IPS-NIHi7 (cell line): Measurements from ENCODE around the gene DENND1A.
"Not testable (repeated sequence)": the region's sequence is repeated elsewhere in the genome, so short reads cannot be mapped to it uniquely, and the experiment has no call there.

ENCODE experiments used
- DNase-seq: peaks from one replicate; pipeline ENCODE4 v3.0.0; 2012; ENCODE audit warnings: mixed read lengths; ENCODE audit errors: extremely low spot score

The DENND1A gene

DNA sequence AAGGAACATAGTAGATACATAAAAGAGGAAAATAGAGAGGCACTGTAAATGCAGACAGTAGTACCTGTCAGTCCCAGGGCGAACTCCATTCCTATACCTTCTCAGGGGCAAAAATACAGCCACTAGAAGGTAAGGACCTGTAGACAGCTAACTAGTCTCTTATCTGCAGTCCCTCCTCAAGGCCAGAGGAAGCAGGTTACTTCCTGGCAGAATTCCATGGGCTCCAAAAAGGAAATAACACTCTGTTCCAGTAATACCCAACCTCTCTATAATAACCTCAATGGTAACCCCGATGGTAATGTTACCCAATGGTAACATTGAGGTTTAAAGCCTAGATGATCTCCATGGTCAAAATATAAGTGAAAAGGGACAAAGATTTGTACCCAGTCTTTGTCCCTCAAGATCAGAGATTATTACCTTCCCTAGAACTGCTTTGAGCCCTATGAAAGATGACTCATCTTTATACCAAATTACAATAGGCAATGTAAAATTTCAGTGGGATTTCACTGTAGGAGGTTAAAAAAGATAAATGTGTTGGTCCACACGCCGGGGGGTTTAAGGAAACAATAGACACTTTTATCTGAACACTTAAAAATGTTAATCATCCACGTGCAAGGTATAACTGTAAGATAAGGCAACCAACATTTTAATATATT is 113.0 kb downstream of the DENND1A start:
- DNase-seq: no peak

GRCh38 chr9:123815856-123816255 is 114.1 kb downstream of the DENND1A start:
- not testable (repeated sequence) for DNase-seq

DNA sequence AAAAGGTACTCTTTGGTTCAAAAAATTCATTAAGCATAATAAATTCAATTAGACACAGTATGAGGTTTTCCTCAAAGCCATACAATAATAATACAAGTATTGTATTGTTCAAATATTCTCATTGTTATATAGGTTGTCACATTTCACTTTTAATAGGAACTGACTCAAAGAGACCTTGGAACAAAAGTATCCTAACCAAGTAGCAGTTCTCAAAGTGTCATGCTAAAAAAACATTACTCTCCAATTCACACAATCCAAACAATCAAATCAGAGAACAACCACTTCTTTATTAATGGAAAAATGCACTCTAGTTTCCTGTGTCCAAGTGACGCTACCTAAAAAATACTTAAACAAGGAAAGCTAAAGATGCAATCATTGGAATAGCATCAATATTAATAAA is 115.4 kb downstream of the DENND1A start:
- DNase-seq: no peak

GRCh38 chr9:123812984-123813383 is 116.9 kb downstream of the DENND1A start:
- DNase-seq: no peak

GRCh38 chr9:123807251-123807650 is 122.7 kb downstream of the DENND1A start:
- no peak for DNase-seq

GRCh38 chr9:123806829-123807228 is 123.1 kb downstream of the DENND1A start:
- DNase-seq: no peak

DNA sequence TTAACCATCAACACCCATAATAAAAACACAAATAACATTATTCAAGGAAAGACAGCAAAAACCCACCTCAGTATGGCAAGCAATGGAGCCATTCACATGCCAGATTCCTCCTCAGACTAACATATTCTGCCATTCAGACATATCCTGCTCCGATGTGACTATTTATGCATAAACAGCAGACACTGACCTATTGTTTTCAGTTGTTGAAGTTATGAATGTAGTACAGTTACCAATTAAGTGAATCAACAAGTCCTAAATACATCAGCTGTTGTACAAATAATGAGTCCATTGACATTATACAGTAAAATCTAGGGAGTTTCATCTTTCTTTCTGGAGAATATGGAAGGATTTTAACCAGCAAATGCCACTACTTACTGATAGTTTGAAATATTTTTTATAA is 131.7 kb downstream of the DENND1A start:
- DNase-seq: no peak

DNA sequence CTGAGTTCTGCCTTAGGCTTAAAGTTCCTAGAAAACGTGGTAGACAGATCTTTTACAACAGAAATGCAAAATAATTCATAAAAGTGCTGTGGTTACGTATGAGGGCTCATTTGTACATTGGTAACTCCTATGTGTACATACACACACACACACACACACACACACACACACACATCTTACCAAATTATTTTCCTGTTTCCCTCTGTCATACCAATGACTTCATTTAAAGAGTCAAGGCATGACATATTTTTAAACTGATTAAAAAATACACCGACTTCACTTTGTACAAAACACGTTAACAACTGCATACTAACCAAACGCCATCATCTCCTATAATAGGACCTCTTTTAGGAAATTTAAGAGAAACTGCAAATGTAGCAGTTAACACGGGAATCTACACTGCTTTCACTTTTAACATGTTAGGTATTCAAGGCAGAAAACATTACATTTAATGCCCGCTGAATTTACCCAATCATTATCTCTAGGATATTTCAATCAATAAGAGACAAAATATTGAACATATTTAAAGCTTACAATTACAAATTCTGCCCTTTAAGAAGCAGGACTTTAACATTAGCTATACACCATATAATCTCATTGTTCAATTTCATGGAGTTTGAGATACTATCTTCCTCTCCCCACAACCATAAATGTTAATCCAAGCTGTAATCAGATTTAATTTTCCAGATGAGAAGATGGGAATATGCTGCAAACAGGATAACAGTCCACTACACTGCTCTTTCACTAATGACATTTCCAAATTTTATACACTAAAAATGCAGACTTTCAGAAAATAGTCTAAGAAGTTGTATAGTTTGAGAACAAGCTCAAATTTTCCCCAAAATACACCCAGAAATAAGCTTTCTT is 133.1 kb downstream of the DENND1A start:
- DNase-seq: no peak

GRCh38 chr9:123796094-123796493 is 133.8 kb downstream of the DENND1A start:
- DNase-seq: no peak

DNA sequence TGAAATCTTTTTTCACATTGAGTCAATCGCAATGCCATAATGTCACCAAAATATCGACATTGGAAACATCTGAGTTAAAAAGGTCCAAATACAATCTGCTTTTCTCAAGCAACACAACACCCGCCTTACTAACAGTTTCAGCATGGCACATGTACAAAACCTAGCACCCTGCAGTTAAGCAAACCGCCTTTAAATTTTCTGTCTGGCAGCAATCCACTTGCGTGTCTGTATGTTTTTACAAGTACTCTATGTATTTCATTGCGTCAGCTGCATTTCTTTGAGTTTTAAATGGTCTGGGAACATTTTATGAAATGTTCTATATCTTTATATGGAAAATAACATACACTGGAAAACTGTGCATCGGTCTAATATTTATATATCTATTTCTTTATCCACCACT is 134.6 kb downstream of the DENND1A start:
- no peak for DNase-seq

DNA sequence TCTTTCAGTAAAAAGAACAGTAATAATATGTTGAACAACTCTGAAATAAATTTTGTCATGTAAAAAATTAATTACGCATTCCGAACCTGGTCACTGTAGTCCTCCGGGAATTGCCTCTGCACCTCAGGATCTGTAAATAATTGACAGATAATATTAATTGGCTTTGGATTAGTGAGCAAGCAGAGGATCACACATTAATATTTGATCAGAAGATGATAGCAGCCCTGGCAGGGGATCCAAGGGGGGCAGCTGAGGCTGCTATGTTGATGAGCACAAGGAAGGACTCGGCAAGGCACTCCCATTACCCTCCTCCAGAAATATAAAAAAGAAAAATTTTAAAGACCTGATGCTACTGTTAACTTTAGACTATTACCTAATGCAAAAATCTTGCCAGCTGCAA is 137.4 kb downstream of the DENND1A start:
- DNase-seq: no peak

- no peak for DNase-seq
These were observed 140.2 kb downstream of the DENND1A start for GRCh38 chr9:123789554-123790292.

- DNase-seq: no peak
These were observed 142.5 kb downstream of the DENND1A start for GRCh38 chr9:123787416-123787815.

GRCh38 chr9:123784518-123784917 is 145.4 kb downstream of the DENND1A start:
- DNase-seq: no peak

DNA sequence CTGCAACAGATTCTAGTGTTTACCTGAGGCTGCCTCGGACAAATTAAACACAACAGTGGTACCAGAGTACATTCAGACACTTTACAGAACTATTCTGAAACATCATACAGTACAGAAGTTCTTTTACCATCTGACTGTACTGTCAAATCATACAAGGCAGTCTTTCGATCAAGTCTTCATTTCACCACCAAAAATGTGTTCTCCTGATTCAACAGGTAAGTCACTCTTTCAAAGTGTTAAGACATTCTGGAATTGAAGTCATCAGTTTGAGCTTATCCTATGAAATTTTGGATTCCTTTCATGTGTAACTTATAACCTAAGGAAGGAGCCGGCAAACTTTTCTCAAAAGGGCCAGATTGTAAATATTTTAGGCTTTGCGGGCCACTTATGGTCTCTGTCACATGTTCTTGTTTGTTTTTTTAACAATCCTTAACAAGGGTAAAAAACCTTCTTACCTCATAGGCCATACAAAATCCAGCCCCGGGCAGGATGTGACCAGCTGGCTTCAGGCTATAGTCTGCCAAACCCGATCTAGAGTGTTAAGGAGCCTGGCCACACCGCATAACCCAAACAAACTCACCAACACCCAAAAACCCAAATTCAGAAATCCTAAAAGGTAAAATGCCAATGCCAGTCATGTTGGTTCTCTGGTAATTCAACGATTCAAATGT is 151.6 kb downstream of the DENND1A start:
- DNase-seq: no peak

DNA sequence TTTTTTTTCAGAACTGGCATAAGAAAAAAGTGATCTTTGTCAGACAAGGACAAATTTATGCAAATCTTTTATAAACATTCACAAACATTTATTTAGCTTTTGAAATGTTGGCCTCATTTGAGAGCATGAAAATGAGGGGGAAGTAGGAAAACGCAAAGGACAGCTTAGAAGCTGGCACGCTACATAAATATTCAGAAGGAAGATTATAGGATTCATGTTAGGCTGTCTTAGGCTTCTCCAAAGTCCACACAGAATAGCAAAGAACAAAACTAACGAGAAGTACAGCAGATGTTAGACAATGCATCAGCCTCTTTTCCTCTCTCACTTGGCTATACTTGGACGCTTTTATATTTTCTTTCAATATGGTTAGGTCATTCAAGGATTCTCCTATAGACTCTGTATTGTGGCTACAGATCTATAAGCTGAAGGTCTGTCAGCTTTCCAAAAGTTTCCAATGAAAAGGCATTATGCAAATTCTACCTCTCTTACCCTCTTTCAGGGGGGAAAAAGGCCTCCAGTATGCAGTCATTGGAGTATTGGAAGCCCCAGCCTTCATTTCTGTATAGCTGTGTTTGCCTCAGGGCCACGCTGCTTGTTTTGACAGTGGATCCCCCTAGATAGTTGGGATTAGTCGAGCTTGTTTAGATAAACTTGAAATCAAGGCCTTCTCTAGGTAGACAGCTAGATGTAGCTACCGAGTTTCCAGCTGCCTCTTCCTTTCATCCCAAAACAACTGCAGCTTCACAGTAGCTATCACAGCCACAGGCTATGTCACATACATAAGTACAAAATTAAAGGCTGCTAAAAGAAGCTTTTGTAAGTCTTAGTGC is 153.0 kb downstream of the DENND1A start:
- no peak for DNase-seq

- DNase-seq: no peak
These were observed 154.3 kb downstream of the DENND1A start for GRCh38 chr9:123775289-123776284.

DNA sequence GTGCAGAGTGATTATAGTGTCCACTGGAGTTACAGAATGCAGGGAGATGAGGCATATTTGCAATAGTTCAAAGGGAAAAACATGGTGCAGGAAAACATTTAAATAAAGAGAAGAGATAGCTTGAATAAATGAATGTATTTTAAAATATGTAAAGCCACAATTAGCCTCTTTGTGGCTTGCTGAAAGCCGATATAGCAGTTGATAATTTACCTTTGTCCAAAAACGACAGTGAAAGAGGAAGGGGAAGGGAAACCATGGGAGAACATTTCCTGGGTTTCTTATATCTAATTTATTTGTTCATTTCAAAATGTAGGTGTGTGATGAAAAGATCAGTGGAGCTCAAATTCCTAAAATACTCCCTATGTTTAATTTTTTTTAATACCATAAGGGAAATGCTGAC is 156.1 kb downstream of the DENND1A start:
- DNase-seq: no peak

DNA sequence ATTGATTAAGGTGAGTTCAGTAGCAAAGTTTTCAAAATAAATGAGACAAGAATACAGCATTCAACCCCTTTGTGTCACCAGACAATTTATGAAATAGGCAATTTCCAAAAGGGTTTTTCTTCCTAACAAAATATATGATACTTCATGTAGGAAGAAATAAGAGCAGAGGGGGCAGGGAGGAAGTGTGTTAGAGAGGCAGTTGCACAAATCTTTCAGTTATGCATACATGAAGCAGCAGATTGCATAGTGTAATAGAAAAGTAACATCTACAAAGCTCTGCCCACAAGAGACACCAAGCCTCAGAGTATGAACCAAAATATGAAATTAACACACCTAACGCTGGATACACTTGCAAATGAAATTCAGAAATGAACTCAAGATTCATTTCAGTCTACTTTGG is 157.0 kb downstream of the DENND1A start:
- DNase-seq: no peak

- no peak for DNase-seq
These were observed 157.6 kb downstream of the DENND1A start for GRCh38 chr9:123772374-123772773.
